Measurements from ENCODE around the gene FAM234B. TPM values are rescaled to one million over a fixed set of nuclear protein-coding genes. Genes with fewer than 3 reads are reported as not detected.

The FAM234B gene
- total RNA-seq, 1 experiment from 2014 or later = 3.3 TPM

DNA sequence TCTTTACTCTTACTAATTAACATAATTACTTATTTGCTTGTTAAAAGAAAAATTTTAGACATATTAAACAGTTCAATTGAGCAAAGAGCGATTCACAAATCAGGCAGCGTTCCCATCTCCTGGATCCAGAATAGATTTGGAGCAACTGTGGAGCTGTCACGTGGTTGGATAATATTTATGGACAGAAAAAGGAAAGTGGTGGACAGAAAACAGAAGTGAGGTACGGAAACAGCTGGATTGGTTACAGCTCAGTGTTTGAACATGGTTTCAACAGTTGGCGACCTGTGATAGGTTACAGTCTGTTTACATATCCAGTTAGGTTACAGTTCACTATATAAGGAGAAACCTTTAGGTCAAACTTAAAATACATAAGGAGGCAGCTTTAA is 19.7 kb upstream of the FAM234B start:
- Histone ChIP-seq H3K4me1 (ENCODE audit: insufficient read depth, low read length) (no peaks in the 10 kb centered on the region), H3K9ac (ENCODE audit: low read length) (no peak overlapping the region), H4K20me1 (ENCODE audit: low read length) (no peaks in the 10 kb centered on the region), H3K9me2 (replicated peaks; ENCODE audit: low read length) (no peaks in the 10 kb centered on the region), H3K36me3 (ENCODE audit: low read depth, low read length) (no peaks in the 10 kb centered on the region), H3K9me3 (ENCODE audit: low read length) (no peaks in the 10 kb centered on the region), H3K79me2 (ENCODE audit: low read length) (no peaks in the 10 kb centered on the region), H3K4me3 (ENCODE audit: low read length) (no peak overlapping the region), H3K27ac (ENCODE audit: low read length) (no peak overlapping the region), H3F3A (ENCODE audit: low read length, unreplicated experiment) (no peaks in the 10 kb centered on the region), H3K4me2 (ENCODE audit: low read length) (no peak overlapping the region), H3K27me3 (ENCODE audit: low read length) (no peaks in the 10 kb centered on the region), H2AFZ (ENCODE audit: low read length) (no peak overlapping the region)
- BruUV-seq (replicated peaks) = no TSS peak
- TF ChIP-seq EZH2phosphoT487 (IDR thresholded peaks at IDR 0.05; ENCODE audit: borderline replicate concordance, low read length) = no peak
- DNase-seq = no peak
- POLR2A ChIA-PET (ENCODE audit: unreplicated experiment) = interaction anchor here (0.6 kb wide), 1 partner anchor 130 kb away, joined by 4 read pairs; no protein-coding TSS in a partner anchor
- ATAC-seq = no peak
- intact Hi-C loops (cut with micrococcal nuclease) = no loop called here
- CTCF ChIA-PET = no interaction called here

DNA sequence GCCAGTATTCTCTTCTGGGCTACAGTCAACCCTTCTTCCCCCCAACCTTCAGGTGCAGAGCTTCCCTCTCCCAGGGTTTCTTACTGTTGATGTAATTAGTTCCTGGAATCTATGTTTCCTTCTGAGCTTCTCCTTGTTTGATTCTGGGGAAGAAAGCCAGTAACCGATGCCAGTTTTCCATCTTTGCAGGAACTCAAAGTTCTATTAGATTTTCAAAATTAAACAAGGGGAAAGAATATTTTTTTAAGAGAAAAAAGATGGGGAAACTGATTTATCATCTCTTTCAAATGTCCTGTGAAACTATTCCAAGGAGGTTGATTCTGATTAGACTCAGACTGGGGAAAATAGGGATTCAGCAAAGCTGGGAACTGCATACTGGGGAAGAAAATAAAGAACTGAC is 17.9 kb upstream of the FAM234B start:
- H3K27me3 ChIP-seq (ENCODE audit: low read length) = no peaks in the 10 kb centered on the region
- no peak overlapping the region for H3K27ac ChIP-seq (ENCODE audit: low read length)
- intact Hi-C loops (cut with micrococcal nuclease) = no loop called here
- CTCF ChIA-PET = interaction anchor here (0.6 kb wide), 1 partner anchor 230 kb away, joined by 3 read pairs; no protein-coding TSS in a partner anchor
- H3K9me2 ChIP-seq (replicated peaks; ENCODE audit: low read length) = no peaks in the 10 kb centered on the region
- TF ChIP-seq, protein P1, sequence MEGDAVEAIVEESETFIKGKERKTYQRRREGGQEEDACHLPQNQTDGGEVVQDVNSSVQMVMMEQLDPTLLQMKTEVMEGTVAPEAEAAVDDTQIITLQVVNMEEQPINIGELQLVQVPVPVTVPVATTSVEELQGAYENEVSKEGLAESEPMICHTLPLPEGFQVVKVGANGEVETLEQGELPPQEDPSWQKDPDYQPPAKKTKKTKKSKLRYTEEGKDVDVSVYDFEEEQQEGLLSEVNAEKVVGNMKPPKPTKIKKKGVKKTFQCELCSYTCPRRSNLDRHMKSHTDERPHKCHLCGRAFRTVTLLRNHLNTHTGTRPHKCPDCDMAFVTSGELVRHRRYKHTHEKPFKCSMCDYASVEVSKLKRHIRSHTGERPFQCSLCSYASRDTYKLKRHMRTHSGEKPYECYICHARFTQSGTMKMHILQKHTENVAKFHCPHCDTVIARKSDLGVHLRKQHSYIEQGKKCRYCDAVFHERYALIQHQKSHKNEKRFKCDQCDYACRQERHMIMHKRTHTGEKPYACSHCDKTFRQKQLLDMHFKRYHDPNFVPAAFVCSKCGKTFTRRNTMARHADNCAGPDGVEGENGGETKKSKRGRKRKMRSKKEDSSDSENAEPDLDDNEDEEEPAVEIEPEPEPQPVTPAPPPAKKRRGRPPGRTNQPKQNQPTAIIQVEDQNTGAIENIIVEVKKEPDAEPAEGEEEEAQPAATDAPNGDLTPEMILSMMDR (conservative IDR thresholded peaks at IDR 0.05; ENCODE audit: low read depth, low read length) = no peak
- DNase-seq (no peak), ATAC-seq (no peak)
- H3K9me3 ChIP-seq (ENCODE audit: low read length) = no peaks in the 10 kb centered on the region
- no TSS peak for BruUV-seq (replicated peaks)
- no peaks in the 10 kb centered on the region for H4K20me1 ChIP-seq (ENCODE audit: low read length)
- no peak overlapping the region for H3K4me3 ChIP-seq (ENCODE audit: low read length)
- H3K79me2 ChIP-seq (ENCODE audit: low read length) = no peaks in the 10 kb centered on the region
- no peak overlapping the region for H3K9ac ChIP-seq (ENCODE audit: low read length)
- H3K4me1 ChIP-seq (ENCODE audit: insufficient read depth, low read length) = no peaks in the 10 kb centered on the region
- POLR2A ChIA-PET (ENCODE audit: unreplicated experiment) = no interaction called here
- no peak overlapping the region for H3K4me2 ChIP-seq (ENCODE audit: low read length)
- no peaks in the 10 kb centered on the region for H3F3A ChIP-seq (ENCODE audit: low read length, unreplicated experiment)
- H2AFZ ChIP-seq (ENCODE audit: low read length) = no peak overlapping the region
- no peaks in the 10 kb centered on the region for H3K36me3 ChIP-seq (ENCODE audit: low read depth, low read length)

DNA sequence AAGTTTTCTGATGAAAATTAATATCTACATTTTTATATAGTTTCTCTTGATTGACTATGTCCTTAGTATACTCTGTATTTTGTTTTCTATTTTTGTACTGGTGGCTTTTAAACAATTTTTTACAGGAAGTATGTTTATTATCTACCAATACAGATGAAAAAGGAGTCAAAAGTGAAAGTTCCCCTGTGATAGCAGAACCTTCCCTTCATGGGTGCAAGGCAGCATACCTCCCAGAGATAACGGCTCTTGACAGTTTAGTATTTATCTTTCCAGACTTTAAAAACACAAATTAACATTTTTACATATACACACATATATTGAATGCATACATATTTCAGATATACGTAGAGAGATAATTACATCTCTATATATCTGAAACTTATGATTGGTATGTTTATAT is 17.1 kb upstream of the FAM234B start:
- CTCF ChIA-PET = interaction anchor here (0.6 kb wide), 1 partner anchor 229 kb away, joined by 3 read pairs; no protein-coding TSS in a partner anchor
- BruUV-seq (replicated peaks) = no TSS peak

More for the DNA sequence above, 17.1 kb upstream of the FAM234B start:
- TF ChIP-seq EZH2phosphoT487 (IDR thresholded peaks at IDR 0.05; ENCODE audit: borderline replicate concordance, low read length) = no peak
- TF ChIP-seq, protein P1 (conservative IDR thresholded peaks at IDR 0.05; ENCODE audit: low read depth, low read length) = no peak
- no peak for TF ChIP-seq EZH2 (IDR thresholded peaks at IDR 0.05; ENCODE audit: low read length, unreplicated experiment)
- Histone ChIP-seq H3K36me3 (ENCODE audit: low read depth, low read length) (no peaks in the 10 kb centered on the region), H3K4me1 (ENCODE audit: insufficient read depth, low read length) (no peaks in the 10 kb centered on the region), H3F3A (ENCODE audit: low read length, unreplicated experiment) (no peaks in the 10 kb centered on the region), H3K79me2 (ENCODE audit: low read length) (no peaks in the 10 kb centered on the region), H3K4me3 (ENCODE audit: low read length) (no peak overlapping the region), H3K27ac (ENCODE audit: low read length) (no peak overlapping the region), H3K9ac (ENCODE audit: low read length) (no peak overlapping the region), H4K20me1 (ENCODE audit: low read length) (no peaks in the 10 kb centered on the region), H3K9me3 (ENCODE audit: low read length) (no peaks in the 10 kb centered on the region), H3K4me2 (ENCODE audit: low read length) (peak overlapping the region; percentile 15; the same call in 1 of the 2 replicates), H3K27me3 (ENCODE audit: low read length) (no peaks in the 10 kb centered on the region), H2AFZ (ENCODE audit: low read length) (no peak overlapping the region), H3K9me2 (replicated peaks; ENCODE audit: low read length) (no peaks in the 10 kb centered on the region)
- no peak for DNase-seq
- intact Hi-C loops (cut with micrococcal nuclease) = no loop called here
- ATAC-seq = no peak
- POLR2A ChIA-PET (ENCODE audit: unreplicated experiment) = no interaction called here

Measured in PC-3 (cell line).